Measurements from ENCODE around the gene SCYGR2.

- TF ChIP-seq, protein P1, sequence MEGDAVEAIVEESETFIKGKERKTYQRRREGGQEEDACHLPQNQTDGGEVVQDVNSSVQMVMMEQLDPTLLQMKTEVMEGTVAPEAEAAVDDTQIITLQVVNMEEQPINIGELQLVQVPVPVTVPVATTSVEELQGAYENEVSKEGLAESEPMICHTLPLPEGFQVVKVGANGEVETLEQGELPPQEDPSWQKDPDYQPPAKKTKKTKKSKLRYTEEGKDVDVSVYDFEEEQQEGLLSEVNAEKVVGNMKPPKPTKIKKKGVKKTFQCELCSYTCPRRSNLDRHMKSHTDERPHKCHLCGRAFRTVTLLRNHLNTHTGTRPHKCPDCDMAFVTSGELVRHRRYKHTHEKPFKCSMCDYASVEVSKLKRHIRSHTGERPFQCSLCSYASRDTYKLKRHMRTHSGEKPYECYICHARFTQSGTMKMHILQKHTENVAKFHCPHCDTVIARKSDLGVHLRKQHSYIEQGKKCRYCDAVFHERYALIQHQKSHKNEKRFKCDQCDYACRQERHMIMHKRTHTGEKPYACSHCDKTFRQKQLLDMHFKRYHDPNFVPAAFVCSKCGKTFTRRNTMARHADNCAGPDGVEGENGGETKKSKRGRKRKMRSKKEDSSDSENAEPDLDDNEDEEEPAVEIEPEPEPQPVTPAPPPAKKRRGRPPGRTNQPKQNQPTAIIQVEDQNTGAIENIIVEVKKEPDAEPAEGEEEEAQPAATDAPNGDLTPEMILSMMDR (IDR thresholded peaks at IDR 0.05) = no peak
- TF ChIP-seq POLR2AphosphoS5 (IDR thresholded peaks at IDR 0.05) (no peak), POLR2A (IDR thresholded peaks at IDR 0.05) (no peak)
These were observed 16.3 kb upstream of the SCYGR2 start for GRCh38 chr2:227582369-227582768.

Measured in breast epithelium (tissue), 3 donors.